Activated T-cell treated with anti-CD3 and anti-CD28 coated beads for 48 hours (primary cell): ENCODE measurements around the gene ARHGAP44.
"Not testable (repeated sequence)": the region's sequence is repeated elsewhere in the genome, so short reads cannot be mapped to it uniquely, and the experiment has no call there.

ENCODE experiments used
- DNase-seq: peaks from one replicate; pipeline ENCODE4 v3.0.0-alpha.2; 2020; ENCODE audit warnings: low read depth

The ARHGAP44 gene

DNA sequence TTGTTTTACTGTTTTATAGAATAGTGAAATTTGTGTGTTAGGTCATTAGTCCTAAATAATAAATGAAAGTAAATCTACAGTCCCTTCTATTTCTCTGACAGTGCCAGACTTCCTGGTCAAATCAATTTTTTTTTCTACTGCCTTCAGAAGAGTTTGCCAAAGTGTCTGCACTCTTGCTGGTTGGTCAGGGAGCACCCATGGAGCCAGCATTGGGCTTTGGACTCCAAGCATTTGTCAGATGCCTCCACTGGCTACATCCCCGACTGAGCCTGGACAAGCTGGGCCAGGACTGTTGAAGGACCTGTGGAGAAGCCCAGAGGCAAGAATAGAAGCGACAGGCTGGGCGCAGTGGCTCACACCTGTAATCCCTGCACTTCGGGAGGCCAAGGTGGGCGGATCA, 174.9 kb downstream of the ARHGAP44 start:
- no peak for DNase-seq

DNA sequence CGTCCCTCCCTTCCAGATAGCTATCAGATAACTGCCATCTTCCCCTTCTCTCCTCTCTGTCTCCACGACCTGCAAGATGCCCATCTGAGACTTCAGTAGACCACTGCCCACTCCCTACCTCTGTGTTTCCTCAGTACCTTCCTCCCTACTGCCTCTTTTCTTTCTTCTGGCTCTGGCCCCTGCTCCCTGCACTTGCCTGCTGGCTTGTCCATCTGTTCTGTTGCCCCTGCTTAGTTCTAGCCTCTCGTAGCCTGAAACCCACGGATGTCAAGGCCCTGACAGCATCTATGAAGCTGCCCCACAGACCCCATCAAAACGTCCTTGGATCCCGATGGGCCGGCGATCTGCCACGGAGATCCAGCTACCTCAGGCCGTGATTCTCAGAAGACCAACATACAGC, 175.5 kb downstream of the ARHGAP44 start:
- DNase-seq: no peak

DNA sequence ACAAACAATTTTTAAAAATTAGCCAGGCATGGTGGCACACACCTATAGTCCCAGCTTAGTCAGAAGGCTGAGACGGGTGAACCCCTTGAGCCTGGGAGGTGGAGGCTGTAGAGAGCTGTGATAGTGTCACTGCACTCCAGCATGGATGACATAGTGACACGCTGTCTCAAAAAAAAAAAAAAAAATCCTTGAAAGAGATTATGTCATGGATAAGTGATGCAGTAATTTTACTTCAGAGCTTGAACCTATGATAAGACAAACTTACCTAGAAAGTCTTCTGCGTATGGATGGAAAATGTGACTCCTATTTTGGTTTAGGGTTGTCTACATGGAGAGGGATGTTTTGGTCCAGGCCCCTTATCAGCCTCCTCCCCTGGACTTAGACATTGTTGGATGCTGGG, 176.7 kb downstream of the ARHGAP44 start:
- DNase-seq: no peak

DNA sequence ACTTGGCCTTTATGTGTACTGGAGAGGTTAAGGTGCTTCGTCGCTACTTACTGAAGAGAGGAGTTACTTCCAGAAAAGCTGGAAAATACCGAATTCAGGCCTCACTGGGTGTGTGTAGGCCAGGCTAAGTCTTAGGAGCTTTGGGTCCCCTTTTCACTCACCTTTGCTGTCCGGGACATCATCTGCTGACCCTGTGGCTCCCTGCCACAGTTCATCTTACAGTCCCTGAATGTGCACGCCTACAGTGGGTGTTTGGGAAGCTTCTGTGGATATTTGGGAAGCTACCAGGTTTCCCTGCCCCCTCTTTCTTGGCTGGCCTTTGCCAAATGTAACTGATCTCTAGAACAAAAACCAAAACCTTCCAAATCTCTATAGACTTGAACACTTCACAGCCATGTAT, 177.1 kb downstream of the ARHGAP44 start:
- no peak for DNase-seq

DNA sequence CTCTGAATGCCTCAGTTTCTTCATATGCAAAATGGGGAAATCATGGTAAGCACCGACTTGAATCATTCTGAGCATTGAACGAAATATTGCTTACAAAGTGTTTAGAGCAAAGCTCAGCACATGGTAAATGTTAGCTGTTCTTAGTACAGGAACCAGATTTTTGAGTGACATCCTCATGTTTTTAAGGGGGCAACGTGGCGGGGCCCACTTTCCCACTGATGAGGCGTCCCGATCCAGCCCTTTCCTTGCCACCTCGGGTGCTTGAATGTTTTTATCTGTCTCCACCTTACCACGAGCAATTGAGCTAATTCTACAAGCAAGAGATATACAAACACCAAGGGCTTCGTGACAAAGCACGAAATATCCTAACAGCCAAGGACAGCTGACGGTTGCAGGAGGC, 178.7 kb downstream of the ARHGAP44 start:
- no peak for DNase-seq

DNA sequence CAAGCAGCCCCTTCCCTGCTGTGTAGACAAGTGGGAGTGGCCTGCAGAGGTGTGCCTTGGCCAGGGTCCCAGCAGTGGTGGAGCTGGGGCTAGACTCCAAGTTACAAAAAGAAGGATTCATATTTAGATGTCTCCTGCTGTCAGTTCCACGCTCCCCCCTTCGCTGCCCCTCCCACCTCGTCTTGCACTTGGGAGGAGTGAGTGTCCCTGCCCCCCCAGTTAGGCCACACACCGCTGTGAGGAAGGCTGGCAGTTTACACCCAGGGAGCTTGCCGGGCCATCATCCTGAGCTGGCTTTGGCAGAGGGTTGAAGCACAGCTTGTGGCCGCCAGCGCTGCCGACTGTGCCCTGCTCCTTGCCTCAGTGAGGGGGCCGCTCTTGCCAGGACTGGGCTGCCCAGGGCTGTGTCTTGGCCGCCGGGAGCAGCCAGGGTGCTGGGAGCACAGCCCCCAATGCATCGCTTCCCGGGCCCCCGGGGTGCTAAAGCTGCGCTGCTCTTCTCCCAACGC, 184.3 kb downstream of the ARHGAP44 start:
- no peak for DNase-seq

DNA sequence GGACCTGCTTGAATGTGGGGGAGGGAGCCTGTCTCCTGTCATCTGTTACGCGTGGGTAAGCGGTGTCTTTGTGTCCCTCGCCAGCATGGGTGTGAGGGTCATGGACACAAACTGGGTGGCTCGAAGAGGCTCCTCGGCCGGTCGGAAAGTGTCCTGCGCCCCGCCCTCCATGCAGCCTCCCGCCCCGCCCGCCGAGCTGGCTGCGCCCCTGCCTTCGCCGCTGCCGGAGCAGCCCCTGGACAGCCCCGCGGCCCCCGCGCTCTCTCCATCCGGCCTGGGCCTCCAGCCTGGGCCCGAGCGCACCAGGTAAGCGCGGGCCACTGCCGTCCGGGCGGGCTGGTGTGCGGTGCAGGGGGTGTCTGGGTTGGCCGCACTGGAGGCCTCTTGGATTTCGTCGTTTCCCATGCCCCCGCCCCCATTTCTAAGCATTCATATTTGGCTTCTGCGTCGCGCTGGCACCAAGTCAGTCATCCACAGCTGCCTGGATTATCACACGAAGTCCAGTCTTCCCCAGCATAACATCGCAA, 184.8 kb downstream of the ARHGAP44 start:
- DNase-seq: no peak

DNA sequence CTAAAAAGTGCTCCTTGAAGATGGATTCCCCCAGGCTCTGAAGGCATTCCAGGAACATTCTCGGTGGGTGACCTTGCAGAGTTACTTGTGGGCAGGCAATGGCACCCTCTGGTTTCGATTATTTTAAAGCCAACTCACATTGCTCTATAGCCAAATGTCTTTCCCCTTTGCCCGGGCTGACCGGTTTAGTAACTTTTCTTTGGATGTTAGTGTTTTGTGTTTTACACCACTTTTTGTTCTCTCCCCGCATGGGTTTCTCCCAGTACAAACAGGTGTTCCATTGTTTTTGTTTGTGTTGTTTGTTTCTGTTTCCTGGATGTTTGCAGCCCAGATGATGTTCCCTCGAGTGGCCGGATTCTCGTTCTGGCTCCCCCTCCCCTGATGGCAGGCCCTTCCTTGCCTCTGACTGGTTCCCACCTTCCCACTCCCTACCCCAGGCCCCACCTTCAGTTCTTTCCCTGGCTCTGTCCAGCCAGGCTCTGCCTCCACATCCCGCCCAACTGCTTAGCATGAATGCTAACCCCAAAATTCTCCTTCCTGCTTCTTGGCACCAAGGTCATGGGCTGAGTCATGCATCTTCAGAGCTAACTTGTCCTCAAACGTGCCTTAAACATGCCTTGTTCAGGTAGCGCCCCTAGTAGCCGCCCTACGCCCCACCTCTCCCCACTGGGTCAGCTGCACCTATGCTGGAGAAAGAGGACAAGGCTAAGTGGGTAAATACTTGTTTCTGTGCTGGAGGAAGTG, 187.9 kb downstream of the ARHGAP44 start:
- no peak for DNase-seq

DNA sequence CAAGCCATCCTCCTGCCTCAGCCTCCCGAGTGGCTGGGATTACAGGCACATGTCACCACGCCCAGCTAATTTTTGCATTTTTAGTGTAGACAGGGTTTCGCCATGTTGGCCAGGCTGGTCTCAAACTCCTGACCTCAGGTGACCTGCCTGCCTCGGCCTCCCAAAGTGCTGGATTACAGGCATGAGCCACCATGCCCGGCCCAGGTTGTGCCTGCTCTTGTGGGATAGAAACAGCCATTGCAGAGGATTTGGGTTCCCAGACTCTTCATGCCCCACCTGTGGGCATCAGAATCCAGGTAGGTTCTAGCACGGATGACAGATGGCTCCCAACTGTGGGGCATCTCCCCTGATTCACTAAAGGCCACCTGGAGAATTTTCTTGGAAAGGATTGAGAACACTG, 189.5 kb downstream of the ARHGAP44 start:
- not testable (repeated sequence) for DNase-seq

DNA sequence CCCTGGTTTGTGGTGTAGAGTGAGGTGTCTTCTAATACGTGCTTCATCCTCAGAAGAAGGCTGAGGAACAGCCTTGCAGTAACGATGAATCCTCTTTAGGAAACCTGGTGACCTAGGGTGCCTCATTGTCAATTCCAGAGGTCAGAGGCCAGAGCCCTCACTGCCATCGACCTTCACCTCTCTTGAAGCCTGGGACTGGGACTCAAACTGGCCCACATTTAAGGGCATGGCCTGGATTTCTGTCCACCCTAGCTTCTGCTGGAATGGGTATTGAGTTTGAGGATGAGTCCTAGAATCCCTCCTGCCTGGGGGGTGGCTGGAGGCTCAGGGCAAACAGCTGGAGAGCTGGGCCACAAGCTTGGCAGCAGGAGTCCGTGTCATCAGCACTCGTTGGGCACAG, 189.9 kb downstream of the ARHGAP44 start:
- DNase-seq: no peak

DNA sequence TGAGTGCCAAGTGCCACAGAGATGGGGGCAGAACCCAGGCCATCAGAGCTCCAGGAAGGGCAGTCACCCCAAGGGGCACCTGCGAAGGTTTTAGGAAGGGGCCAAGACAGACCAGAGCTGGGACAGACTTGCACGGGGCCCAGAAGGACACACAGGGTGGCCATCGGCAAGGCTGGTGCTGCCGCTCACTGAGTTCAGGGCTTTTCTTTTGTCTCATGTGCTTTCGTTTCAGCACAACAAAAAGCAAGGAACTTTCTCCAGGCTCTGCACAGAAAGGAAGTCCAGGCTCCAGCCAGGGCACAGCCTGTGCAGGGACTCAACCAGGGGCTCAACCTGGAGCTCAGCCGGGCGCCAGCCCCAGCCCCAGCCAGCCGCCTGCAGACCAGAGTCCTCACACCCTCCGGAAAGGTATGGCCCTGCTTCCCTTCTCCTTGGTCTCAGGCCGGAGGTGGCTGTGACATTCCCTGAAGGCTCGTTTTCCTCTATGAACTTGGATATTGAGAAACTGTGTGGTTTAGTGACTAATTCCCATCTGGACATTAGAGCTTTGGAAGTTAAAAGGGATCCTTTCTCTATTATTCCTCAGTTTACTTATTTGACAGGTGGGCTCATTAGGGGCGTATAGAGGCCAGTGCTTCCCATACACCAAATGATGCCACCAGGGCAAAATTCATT, 190.7 kb downstream of the ARHGAP44 start:
- no peak for DNase-seq

DNA sequence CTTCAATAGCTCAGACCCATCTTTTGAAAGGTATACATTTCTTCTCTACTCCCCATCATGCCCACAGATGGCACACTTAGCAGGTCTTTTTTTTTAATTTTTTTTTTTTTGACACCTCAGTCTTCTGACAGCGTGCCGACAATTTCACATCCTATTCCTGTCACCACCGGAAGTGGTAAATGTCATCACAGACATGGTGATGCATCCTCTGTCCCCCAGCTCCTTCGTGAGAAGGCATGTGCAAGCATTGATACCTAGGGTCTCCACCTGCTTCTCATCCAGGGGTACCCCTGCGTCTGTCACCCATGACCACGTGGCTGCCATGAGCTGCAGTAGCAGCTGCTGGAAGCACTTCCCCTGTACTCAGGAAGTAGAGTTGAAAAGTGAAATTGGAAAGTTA, 192.9 kb downstream of the ARHGAP44 start:
- DNase-seq: no peak

DNA sequence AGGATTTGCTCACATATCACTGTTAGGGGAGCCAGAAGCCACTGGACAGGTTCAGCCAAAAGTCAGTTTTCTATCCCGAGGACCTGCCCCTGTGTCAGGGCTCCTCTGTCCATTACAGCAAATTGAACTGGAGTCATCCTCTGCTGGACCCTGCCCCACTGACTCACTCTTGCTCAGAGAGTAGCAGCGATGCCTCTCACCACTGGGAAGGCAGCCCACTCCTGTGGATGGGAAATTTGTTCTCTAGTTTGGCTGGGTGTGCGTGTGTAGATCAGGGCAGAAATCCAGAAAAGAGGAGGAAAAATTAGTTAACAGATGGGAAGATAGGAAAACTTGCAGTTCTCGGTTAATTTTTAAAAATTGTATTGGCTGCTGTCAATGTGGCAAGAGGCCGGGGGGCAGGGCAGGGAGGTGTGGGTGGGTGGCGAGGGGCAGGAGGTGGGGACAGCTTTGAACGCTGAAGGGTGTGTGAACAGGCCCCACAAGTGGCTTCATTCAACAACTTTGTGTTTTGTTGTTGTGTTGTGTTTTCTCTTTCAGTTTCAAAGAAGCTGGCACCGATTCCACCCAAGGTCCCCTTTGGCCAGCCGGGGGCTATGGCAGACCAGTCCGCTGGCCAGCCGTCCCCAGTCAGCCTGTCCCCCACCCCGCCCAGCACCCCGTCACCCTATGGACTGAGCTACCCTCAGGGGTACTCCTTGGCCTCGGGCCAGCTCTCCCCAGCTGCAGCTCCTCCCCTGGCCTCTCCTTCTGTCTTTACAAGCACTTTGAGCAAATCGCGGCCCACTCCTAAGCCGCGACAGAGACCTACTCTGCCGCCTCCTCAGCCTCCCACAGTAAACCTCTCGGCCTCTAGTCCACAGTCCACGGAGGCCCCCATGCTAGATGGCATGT, 194.9 kb downstream of the ARHGAP44 start:
- no peak for DNase-seq

DNA sequence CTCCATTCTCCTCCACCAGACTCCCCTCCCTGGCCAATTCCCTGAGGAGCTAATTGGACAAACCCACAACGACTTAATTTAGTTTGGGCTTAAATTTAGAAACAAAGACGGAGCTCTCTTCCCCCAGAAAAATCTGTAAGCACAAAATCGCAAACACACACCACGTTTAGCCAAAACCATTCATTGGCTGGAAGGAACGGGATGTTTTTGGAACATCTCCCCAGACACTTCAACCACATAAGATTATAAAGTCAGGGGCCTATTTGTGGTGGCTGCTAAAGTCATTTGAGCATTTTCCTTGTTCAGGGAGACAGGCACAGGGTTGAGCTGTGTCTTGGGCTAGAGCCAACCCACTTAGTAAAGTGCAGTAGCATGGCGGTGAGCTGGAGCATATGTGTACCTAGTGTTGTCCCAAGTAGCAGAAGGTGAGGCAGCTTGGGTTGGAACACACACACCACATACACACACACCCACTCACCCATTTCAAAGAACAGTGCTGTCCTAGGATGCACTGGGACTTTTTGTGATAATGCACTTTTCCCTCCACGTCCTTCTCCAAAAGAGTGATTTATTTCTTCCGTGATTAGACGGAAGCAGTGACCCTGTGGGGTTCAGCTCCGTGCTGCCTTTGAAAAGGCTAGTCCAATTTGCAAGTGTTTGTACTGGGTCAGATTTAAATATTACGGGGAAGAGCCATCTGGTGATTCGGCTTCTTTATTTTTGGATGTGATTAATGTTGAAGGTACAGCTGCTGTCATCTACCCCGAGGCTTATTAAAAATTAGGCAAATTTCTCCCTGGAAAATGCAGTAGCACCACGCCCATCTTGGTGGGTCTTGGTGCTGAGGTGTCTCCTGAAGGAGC, 196.4 kb downstream of the ARHGAP44 start:
- no peak for DNase-seq

DNA sequence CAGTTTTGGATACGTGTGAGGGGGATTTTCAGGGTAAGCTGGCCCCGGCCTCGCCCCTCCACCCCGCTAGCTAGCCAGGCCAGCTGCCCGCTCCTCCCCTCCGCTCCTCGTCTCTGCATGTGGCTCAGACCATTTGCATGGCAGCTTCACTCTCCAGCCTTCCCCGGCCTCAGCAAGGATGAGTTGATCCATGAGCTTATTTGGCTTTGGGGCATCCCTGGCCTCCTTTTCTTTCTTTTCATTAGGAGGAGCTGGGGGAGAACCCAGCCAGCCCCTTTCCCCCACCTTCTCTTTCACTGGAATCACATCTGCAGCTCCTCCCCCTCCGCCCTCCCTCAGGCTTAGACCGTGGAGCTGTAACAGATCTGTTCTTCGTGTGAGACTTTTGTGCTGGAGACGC, 197.8 kb downstream of the ARHGAP44 start:
- DNase-seq: no peak

DNA sequence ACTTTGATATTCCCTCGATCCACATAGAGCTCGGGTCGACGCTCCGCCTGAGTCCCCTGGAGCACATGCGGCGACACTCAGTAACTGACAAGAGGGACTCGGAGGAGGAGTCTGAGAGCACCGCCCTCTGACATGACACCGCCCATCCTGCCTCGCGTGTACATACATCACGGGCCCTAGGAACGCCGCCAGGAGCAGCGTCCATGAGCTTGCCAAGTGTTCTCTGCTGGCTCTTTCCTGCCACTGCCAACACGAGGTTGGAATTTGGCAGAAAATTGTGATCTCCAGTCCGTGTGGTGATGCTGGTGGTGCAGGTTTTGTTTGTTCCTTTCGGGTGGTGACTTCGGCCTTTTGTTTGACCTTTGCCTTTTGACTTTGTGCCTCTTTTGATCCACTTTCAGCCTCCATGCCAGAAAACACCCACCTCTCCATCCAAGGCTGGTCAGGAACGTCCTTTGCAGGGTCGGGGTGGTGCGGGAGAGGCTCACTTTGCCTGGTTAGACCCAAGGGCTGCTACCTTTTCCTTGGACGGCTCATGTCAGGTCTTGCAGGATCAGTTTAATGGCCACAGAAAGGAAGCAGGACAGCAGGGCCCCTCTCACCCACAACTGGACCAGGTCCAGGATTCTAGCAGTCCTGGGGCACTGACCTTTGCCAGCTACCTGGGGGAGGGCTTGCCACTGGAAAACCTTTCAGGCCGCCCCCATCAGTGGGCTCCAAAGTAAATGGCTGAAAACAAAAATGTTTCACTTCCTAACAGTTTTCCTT, 200.9 kb downstream of the ARHGAP44 start:
- no peak for DNase-seq

DNA sequence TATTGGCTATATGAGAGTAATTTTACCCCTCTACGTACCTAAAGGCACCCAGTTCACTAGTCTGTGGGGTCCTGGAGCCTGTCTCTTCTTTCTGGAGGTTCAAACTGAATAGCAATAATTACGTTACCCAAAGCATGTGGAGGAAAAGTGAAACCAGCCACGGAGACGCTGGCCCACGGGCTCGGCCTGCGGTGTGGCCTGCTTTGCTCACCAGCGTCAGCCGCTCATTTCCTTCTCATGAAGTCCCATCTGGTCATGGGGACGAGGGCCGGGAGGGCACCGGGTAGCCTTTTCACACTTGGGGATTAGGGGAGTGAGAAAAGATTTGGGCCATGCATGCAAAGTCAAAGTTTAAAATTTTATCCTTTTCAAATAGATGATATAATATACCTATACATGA, 201.6 kb downstream of the ARHGAP44 start:
- no peak for DNase-seq

DNA sequence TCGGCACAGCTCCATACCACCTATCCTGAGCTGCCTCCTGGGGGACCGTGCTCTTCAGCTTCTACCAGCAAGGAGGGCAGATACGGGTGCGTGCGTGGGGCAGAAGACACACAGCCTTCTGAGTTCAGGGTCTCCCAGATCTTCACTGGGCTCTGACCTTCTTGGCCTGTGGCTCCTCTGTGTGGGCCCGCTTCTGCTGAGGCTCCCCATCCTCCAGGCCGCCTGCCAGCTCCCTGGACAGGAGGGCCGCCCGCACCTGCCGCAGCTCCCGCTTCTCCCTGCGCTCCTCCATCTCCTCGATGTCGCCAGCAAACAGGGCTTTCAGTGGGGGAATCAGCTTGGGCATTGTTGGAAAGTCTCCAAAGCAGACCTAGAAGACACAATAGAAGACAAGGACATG, 203.4 kb downstream of the ARHGAP44 start:
- DNase-seq: no peak

DNA sequence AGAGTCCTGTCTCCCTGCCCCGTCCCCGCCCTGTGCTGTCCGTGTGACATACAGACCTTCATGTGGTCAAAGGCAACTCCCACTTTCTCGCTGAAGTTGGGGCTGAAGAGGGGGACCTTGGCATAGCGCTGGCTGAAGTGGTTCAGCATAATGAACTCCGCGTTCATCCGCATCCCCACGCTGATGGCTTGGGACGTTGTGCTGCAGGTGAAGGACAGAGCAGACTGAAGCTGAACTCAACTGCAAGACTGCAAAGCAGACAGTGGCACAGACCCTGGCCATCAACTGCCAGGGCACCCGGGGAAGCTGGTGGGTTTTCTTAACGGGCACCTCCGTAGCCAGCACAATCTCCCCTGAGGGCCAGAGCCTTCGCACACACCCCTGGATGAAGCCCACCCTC, 204.3 kb downstream of the ARHGAP44 start:
- no peak for DNase-seq

DNA sequence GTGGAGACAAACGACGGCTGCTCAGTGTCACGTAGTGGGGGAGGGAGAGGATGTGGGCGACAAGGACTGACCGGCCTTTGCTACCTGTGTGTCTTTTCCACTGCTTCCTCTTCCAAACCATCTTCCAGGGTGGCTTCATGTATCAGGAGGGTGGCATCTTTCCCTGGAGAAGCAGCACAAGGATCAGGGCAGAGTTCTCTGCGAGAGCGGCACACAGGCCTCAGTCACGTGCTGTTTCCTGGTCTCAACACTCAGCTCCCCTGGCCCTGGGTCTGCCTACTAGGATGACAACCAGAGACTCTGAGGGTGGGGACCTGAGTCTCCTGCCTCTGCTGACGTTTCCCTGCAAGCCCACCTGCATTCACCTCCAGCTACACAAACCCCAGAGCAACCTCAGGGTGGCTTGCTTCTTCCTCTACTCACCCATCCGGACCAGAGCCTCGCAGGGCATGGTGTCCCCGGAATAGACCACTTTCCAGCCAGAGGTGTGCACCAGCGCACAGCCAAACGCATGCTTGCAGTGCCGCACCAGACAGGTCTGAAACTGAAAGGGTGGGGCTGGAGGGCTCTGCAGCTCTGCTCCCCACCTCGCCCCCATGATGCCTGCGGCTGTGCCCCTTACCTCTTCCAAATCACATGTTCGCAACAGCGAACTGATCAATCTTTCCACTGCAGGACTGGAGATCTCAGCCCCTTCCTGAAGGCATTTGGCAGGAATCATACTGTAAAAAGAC, 205.2 kb downstream of the ARHGAP44 start:
- DNase-seq: no peak
